Body of pancreas (tissue), 4 donors: ENCODE results near the gene CSTPP1.

ENCODE experiments used
- CTCF ChIP-seq, 7 experiments: fragments of 450-650 bp in 4 of 7; fragments of 200-600 bp in 3 of 7; sonication (generic) in 3 of 7; IDR thresholded peaks; one replicate each; pipeline ENCODE4 v1.5.1; 2016 to 2019; ENCODE audit warnings: antibody characterized with exemption in 7 of 7
- POLR2A ChIP-seq, 3 donors: fragments of 450-650 bp; IDR thresholded peaks; one replicate each; pipeline ENCODE4 v1.6.1; 2016; ENCODE audit warnings: antibody characterized with exemption in 3 of 3, mild to moderate bottlenecking in 2 of 3

- TF ChIP-seq CTCF (IDR thresholded peaks at IDR 0.05) = no peak
- TF ChIP-seq POLR2A (IDR thresholded peaks at IDR 0.05) = no peak
These were observed 24.5 kb downstream of the CSTPP1 start for GRCh38 chr11:46961041-46961440.
